Astrocyte of the hippocampus (primary cell): ENCODE measurements around the gene PARD3.
A peak's percentile ranks its signal among the peaks of the same experiment; 100 is the strongest.

Experiments used
- DNase-seq: peaks from one replicate; pipeline ENCODE4 v3.0.0; 2011; ENCODE audit warnings: low read depth, low spot score

The PARD3 gene

GRCh38 chr10:34626158-34626880 is 188.8 kb downstream of the PARD3 start:
- DNase-seq = no peak

GRCh38 chr10:34624323-34625153 is 190.6 kb downstream of the PARD3 start:
- DNase-seq = no peak

- DNase-seq = no peak
Observed at GRCh38 chr10:34622945-34623344, 192.2 kb downstream of the PARD3 start.

- no peak for DNase-seq
Observed at GRCh38 chr10:34618611-34619010, 196.5 kb downstream of the PARD3 start.

- DNase-seq = no peak
Observed at GRCh38 chr10:34615770-34616169, 199.3 kb downstream of the PARD3 start.

- DNase-seq = no peak
Observed at GRCh38 chr10:34613491-34613890, 201.6 kb downstream of the PARD3 start.

- DNase-seq = no peak
Observed at GRCh38 chr10:34612938-34613337, 202.2 kb downstream of the PARD3 start.

- DNase-seq = no peak
Observed at GRCh38 chr10:34612446-34612845, 202.7 kb downstream of the PARD3 start.

GRCh38 chr10:34609287-34609940 is 205.7 kb downstream of the PARD3 start:
- DNase-seq = no peak

- DNase-seq = peak; percentile 35
Observed at GRCh38 chr10:34607894-34608293, 207.2 kb downstream of the PARD3 start.

- DNase-seq = no peak
Observed at GRCh38 chr10:34606890-34607289, 208.2 kb downstream of the PARD3 start.

GRCh38 chr10:34602478-34602877 is 212.6 kb downstream of the PARD3 start:
- no peak for DNase-seq

GRCh38 chr10:34601691-34602090 is 213.4 kb downstream of the PARD3 start:
- DNase-seq = no peak

- DNase-seq = no peak
Observed at GRCh38 chr10:34599026-34599795, 215.9 kb downstream of the PARD3 start.

- no peak for DNase-seq
Observed at GRCh38 chr10:34596351-34596750, 218.7 kb downstream of the PARD3 start.

- no peak for DNase-seq
Observed at GRCh38 chr10:34593930-34594329, 221.2 kb downstream of the PARD3 start.

- no peak for DNase-seq
Observed at GRCh38 chr10:34593374-34593890, 221.7 kb downstream of the PARD3 start.

- DNase-seq = no peak
Observed at GRCh38 chr10:34590793-34591192, 224.3 kb downstream of the PARD3 start.

- no peak for DNase-seq
Observed at GRCh38 chr10:34589275-34589674, 225.8 kb downstream of the PARD3 start.

GRCh38 chr10:34587680-34588019 is 227.4 kb downstream of the PARD3 start:
- DNase-seq = no peak

- no peak for DNase-seq
Observed at GRCh38 chr10:34587002-34587679, 228.0 kb downstream of the PARD3 start.
